ENCODE measurements around the gene AGAP1. TPM values are rescaled to one million over a fixed set of nuclear protein-coding genes. Genes with fewer than 3 reads are reported as not detected.
A peak's percentile ranks its signal among the peaks of the same experiment; 100 is the strongest.

AGAP1 gene
- total RNA-seq, 1 donor from 2014 or later: 3.1 TPM

DNA sequence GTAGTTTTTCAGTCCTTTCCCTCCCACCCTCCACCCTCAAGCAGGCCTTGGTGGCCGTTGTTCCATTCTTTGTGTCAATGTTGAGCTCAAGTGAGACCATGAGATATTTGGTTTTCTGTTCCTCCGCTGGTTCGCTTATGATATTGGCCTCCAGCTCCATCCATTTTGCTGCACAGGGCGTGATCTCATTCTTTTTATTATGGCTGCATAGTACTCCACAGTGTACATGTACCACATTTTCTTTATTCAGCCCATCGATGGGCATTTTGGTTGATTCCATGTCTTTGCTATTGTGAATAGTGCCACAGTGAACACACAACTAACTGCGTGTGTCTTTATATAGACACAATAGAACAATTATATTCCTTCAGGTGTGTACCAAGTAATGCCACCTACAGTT lies 14.1 kb downstream of the AGAP1 start:
- no peak for DNase-seq (ENCODE audit: low read depth in 2 of 2)

DNA sequence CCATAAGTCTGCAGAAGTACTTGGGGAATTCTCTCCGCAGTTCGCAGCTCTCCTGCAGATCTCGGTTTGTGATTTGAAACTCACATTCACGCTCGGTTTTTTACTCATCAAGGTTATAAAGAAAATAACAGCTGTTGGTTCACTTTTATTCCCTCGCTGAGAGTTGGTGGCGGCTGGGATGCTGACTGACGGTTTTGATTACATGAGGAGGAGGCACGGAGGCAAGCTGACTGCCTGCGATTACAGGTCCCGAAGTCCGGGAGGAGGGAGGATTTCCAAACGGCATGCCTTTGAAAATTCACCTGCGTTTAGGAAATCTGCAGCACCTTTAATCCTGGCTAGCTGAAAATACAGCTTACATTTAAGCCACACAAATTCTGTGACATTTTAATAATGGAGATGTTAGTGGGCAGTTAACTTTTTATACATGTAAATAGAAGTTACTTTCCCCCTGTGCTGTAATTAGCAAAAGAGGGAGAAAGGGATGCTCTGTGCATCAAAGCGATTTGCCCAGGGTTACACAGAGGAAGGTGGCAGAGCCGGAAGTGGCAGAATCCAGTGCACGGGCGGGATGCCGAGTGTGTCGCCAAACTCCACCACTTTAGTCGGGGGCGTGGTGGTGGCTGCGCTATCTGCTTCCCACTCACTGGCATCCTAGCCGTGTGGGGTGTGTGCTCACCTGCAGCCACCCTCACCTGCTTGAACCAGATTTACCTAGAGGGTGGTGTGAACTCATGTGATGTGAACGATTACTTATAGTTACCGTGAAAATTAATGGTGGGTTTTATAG lies 14.7 kb downstream of the AGAP1 start:
- DNase-seq (ENCODE audit: low read depth in 2 of 2): no peak

DNA sequence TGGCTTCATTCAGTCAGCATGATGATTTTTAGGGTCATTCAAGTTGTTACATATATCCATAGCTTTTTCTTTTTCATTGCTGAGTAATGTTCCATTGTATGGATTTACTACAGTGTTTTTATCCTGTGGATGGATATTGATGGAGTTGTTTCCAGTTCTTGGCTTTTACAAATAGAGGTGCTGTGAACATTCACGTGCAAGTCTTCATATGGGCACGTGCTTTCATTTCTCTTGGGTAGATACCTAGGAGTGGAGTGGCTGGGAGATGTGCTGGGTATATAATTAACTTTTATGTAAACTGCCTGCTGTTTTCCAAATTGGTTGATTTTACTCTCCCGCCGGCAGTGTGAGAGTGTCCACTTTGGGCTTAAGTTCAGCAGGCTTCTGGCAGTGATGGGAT lies 16.5 kb downstream of the AGAP1 start:
- no peak for DNase-seq (ENCODE audit: low read depth in 2 of 2)

DNA sequence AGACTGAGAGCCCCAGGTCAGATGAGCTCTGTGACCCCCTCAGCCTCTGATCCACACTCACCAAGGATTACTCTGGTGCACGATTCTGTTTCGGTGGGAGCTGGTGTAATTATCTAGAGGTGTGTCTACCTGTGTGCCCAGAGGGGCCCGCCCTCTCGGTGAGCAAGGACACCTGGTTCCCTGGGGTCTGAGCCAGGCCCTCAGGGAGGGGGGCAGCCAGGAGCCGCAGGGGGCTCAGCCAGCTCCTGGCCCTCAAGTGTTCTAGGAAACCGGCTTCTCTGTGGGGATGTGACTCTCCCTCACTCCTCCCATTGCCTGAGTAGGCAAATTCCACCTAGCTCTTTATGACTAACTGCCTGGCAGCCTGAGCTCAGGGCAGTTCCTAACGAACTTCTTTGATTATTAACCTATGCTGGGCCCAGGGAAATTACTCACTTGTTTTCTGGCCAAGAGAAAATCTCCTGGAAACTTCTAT lies 17.4 kb downstream of the AGAP1 start:
- DNase-seq (ENCODE audit: low read depth in 2 of 2): peak; percentile 23 to 86

DNA sequence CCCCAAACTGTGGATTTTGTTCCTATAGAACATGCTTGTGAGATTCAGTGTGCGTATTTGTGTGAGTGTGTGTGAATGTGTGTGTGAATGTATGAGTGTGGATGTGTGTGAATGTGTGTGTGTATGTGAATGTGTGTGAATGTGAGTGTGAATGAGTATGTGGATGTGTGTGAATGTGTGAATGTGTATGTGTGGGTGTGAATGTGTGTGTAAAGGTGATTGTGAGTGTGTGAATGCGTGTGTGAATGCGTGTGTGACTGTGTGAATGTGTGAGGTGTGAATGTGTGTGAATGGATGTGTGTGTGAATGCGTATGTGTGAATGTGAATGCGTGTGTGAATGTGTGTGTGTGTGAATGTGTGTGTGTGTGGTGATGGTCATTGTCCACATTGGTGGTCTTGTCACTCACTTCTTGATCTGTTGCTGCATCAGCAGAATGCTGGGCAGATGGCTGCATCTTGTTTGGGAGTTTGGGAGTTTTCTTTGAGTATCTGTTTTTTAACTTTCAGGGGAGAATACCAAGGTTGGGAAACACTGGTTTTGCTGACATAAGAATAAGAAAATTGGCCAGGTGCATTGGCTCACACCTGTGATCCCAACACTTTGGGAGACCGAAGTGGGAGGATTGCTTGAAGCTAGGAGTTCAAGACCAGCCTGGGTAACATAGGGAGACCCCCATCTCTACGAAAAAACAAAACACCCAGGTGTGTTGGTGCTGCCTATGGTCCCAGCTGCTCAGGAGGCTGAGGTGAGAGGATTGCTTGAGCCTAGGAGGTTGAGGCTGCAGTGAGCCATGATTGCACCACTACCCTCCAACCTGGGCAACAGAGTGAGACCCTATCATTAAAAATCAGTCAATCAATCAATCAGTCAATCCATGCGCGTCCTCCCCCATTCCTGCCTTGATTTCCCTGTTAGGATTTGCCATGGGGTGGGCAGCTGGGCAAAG lies 18.2 kb downstream of the AGAP1 start:
- DNase-seq (ENCODE audit: low read depth in 2 of 2): no peak

DNA sequence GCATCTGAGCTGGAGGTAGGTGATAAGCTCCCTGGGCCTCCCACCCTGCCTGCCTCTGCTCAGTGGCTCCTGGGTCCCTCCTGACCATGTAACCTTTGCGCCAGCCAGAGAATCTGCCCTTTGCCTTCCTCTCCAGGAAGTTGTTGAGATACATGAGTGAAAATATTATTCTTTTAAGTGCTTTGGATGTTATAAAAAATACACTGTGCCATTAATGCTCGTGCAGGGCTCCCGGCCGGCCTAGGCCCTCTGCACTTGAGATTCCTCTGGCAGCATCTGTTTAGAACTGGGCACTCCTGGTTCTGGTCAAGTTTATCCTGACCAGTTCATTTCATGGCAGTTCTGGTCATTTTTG lies 18.8 kb downstream of the AGAP1 start:
- DNase-seq (ENCODE audit: low read depth in 2 of 2): no peak

DNA sequence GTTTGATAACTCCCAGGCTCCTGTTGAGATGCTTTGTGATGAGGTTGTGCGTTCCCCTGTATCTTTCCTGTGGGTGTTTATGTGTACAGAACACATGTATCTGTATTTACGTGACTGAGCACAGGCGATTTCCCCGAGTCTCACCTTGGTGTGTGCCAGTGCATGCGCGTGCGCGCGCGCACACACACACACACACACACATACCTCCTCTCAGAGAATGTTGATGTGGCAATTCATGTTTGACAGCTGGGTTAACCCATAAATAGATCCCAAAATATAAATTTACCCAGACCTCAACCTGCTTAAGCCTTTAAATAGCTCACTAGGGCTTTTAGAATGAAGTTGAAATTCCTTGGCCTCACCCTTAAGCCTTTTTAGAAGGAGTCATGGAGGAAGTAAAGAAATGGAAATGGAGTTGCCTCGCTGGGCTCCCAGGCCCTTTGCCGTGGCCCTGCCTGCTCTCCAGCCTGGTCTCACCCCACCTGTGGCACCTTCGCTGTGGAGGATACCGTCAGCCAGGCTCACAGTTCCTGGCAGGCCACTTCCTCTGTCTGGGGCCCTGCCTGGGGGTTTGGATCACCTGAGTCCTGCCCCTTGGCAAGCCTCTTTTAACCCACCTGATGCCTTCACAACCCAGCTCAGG lies 20.3 kb downstream of the AGAP1 start:
- no peak for DNase-seq (ENCODE audit: low read depth in 2 of 2)

DNA sequence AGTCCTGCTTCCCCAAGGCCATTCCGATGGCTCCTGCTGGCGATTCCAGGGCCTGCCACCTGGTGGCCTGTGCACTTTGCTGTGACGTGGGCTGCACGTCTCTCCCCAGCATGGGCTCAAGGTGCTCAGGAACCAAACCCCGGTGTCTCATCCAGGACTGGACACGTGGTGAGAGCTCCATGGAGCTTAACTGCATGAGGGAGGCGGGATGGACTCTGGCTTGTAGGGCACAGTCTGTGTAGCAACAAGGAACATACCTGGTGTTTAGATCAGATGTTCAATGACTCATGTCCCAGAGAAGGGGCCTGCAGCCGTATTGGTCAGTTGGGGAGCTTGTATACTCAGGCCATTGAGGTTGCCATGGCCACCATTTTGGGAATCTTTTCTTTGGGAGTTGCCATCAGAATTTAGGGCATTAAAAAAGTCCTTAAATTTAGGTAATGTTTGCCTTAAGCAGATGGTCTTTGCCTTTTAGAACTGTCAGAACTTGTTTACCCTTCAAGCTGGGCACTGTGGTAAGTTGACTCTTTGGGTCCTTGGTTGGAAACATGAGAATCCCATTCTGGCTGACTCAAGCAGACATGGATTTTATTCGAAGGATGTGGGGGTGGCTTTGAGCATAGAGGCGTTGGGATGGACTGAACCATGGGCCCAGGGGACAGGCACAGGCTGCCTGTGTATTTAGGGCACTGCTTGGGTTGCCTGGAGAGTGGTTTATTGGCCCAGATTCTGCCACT lies 21.0 kb downstream of the AGAP1 start:
- no peak for DNase-seq (ENCODE audit: low read depth in 2 of 2)

DNA sequence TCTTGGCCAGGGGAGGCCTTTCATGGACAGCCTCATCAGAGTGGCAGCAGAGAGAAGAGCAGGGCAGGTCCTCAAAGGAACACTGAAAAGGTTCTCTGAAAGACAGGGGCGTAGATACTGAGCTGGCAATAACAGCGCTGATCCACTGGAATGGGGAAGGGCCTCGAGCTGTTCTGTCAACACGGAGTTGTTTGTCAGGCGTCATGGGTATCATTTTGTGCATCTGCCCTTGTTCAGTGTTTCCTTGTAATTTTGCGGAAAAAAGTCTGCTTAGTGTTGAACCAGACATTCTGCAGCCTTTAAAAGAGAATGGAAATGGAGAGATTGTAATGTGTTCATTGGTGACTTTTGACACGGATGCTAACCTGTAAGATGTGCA lies 21.5 kb downstream of the AGAP1 start:
- DNase-seq (ENCODE audit: low read depth in 2 of 2): no peak

DNA sequence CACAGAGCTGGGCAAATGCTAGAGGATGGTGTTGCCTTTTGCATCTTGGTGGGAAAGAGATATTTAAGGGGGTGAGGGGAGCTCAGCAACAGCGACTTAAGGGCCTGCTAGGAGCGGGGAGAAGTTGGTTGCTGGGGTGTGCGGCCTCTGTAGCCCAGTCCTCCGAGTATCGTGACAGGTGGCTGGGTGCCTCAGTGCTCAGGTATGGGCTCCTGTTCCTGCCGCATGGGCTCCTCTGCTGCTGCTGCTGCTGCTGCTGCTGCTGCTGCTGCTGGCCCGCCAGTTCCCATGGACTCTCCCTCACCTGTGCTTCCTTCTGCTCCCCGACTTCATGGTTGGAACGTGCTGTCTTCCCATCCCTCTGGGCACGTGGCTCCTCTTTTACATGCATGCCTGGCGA lies 22.0 kb downstream of the AGAP1 start:
- no peak for DNase-seq (ENCODE audit: low read depth in 2 of 2)

DNA sequence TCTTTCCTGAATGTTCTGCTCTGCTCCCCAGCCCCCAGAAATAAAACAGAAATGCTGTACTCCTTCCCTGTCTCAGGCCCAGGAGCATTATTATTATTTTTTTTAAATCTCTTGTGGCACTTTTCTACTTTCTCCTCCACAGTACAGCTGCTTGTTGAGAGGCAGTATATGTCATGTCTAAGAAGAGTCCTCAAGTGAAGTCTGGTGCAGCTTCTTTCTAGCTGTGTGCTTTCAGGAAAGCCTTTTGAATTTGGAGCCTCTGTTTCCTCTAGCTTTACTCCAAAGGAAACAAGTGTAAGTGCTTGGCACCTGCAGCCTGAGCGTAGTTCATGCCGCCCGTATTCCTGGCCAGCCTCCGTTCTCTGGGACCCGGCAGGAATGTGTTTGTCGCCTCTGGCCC lies 22.4 kb downstream of the AGAP1 start:
- DNase-seq (ENCODE audit: low read depth in 2 of 2): no peak

DNA sequence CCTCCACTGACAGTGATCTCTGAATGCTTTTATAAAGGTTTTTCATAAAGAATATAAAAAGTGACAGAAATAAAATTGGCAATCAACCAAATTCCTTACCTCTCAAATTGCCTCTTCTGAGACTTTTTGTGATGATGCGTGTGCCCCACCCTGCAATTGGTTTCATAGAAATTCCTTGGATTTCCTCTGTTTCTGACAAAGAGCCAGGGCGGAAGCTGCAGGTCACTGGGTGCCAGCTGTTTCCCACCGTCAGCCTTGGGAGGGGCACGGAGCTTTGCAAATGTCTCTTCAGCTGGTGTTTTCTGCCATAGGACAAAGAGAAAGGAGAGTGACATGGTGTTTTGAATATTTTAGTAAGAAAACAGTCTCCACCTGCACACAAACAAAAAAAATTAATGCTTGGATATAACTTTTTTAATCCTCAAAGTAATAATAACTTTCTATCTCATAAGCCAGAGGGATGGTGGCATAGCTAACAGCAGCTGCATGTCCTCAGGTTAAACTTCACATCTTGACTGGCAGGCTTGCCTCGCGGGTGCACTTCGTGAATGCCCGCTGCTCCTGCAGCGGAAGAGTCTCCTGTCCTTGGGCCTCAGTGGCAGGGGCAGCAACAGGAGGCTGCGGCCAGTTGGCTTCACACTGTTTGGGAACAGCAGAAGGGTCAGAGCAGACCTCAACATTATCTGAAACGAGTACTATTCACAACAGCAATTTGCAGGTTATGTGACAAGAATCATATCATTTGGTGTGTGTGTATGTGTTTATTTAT lies 24.7 kb downstream of the AGAP1 start:
- peak; percentile 34 to 76 for DNase-seq (ENCODE audit: low read depth in 2 of 2)

DNA sequence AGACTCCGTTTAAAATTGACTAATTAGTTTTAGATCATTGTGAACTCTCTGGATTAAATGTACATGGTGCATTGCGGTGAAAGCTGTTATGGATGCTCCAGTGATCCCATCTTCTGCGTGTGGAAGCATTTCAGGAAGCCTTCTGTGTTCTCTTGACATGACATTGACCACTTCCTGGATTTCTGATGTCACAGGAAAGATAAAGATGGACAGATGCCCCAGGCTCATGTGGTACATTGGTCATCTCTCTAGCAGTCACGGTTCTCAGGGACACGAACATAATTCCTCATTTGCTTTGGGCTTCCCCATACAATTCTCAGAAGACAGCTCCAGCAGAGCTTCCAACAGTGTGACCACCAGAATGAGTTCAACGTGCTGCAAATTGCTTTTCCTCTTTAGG lies 26.9 kb downstream of the AGAP1 start:
- DNase-seq (ENCODE audit: low read depth in 2 of 2): no peak

DNA sequence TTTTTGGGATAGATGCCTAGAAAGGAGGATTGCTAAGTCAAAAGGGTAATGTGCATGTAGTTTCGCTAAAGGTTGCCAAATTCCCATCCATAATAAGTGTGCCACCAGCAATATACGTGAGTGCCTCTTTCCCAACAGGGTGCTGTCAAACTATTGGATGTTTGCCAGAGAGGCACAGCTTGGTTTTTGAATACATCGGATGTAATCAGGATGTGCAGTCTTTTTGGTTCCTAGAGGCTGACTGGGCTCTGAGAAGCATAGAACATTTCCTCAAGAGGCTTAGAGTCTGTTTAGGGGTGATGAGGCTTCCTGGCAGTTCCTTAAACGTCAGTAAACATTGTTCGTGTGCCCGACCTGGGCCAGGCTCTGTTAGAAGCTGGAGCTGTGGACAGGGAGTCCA lies 28.0 kb downstream of the AGAP1 start:
- peak in 1 of 2 donors; percentile 18 for DNase-seq (ENCODE audit: low read depth in 2 of 2)

DNA sequence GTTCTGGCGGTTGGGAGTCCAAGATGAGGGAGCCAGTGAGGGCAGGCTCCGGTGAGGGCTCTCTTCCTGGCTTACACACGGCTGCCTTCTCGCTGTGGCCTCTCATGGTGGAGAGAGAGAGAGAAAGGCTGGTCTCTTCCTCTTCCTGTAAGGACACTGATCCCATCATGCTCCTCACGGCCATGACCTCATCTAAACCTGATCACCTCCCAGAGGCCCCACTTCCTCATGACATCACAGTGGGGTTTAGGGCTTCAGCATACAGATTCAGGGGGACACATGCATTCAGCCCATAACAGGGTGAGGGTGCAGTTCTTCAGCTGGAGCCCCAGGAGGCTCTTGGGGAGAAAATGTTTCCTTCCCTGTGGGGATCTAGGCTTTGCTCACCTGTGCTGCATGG lies 29.2 kb downstream of the AGAP1 start:
- DNase-seq (ENCODE audit: low read depth in 2 of 2): no peak

DNA sequence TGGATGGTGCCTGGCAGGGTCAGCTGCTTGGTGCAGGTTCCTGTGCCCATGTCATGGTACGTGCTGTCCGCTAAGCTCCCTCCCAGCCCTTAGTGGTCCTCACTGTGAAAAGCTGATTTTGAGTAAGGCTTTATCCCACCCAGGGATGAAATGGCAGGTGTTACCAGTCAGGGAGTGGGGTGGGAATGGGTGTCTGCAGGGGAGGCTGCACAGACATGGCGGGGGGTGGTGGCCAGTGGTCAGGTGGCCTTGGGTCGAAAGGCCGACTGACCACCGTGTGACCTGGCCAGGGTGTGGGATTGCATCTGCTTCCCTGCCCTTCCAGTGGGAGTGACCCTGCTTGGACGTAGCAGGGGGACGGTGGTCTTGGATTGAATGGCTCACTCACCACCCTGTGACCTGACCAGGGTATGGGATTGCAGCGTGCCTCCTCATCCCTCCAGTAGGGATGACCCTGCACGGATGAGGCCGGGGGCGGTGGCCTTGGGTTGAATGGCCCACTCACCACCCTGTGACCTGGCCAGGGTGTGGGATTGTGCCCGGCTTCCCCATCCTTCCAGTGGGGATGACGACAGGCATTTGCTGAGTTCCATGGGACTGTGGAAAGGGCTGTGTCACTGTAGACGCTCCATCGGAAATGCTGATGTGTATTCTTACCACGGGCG lies 29.8 kb downstream of the AGAP1 start:
- DNase-seq (ENCODE audit: low read depth in 2 of 2): no peak

DNA sequence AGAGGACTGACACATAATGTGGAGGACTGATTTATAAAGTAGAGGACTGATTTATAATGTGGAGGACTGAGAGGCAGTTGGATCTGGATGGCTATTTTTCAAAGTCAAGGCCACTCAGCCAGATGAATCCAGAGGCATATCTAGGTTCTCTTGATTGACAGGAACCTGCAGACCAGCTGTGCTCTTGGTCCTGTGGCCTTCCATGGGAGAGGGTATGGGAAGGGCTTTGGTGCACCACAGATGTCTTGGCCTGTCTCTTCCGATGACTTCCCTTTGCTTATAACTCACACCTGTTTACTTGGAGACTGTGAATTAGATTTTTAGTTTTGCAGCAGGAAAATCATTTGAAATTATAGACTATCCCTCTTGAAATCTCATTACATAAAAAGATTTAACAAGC lies 32.3 kb downstream of the AGAP1 start:
- DNase-seq (ENCODE audit: low read depth in 2 of 2): no peak

DNA sequence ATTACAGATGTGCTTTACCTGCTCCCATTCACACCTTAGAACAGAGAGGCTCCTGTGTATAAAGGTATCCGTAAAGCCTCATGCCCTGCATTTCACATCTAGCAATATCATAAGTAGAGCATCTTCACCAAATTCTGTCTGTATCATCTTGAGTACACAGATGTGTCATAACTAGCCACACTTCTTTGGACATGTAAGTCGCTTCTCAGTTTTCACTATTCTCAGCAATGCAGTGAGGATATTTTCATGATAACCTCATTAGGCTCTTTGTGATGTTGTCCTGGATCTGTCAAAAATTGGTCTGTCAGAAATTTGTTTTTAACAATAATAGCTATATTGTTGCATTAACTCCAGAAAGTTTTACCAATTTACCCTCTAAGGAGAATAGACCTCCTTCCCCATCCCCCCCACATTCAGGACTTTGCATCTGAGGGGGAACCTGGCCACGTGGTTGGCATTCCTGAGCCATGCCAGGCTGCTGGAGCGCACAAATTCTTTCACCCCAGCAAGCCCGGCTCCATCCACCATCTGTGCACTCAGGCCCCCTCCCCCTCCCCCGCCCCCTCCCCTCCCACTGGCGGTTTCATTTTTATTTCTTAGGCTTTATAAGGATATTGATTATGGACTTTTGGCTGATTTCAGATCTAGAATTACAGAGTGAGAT lies 34.1 kb downstream of the AGAP1 start:
- DNase-seq (ENCODE audit: low read depth in 2 of 2): no peak

DNA sequence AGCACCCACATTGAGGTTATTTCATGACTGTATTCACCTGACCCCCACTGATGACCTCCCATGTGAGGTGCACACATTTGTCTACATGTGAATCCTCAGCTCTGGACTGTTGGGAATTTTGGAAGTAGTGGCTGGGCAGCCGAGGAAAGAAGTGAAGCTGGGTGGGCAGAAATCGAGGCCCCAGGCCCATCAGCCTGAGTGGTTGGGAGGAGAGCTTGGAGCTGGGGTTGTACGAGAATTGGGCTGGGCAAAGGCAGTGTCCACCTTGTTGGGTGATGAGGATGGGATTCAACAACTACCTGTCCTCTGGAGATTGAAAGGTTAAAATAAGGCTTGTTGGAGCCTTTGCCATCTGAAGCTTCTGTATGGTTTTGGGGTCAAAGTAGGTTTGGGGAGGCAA lies 35.8 kb downstream of the AGAP1 start:
- DNase-seq (ENCODE audit: low read depth in 2 of 2): no peak

DNA sequence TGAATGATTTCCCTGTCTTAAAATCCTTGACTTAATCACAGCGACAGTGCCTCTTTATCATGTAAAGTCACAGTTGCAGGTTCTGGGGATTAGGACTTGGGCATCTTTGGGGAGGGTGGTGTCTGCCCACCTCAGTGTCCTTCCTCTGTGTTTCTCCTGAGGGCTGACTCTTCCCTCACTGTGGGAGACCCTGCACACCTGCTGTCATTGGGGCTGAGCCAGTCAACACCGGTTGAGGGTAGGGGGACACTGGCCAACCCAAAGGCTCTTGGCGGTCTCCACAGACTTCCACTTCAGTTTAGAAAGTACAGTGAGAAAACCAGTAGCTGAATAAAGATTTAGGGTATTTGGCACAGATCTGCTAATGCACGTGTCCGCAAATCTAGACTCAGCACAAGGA lies 36.9 kb downstream of the AGAP1 start:
- no peak for DNase-seq (ENCODE audit: low read depth in 2 of 2)

All from dermis microvascular lymphatic vessel endothelial cell (primary cell).